ENCODE results near the gene FPR2. TPM values are rescaled to one million over a fixed set of nuclear protein-coding genes. Genes with fewer than 3 reads are reported as not detected.

FPR2 gene
- total and polyA plus RNA-seq, 4 donors, result 0.79 to 234 (median 28.8) TPM

DNA sequence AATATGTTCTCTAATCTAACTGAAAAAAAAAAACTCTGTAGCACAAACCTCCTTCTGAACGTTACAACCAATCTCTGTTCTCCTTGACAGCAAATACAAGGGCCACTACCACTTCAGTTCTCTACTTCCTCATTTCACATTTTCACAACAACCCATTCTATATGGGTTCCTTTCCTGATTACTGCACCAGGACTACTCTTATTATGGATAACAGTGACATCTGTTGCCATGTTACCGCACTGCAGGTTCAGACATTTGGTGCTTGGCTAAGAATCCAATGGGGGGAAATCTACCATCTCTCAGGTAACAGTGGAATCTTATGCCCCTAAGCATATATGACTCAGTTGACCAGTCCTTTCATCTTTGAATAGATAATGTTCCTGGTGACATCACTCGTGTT is 22.4 kb downstream of the FPR2 start:
- H3K27ac ChIP-seq (ENCODE audit: low read depth in 1 of 2, low read length in 1 of 2), result no peak overlapping the region
- no peak for ATAC-seq (ENCODE audit: insufficient read depth, low FRiP score)
- TF ChIP-seq, protein P1, sequence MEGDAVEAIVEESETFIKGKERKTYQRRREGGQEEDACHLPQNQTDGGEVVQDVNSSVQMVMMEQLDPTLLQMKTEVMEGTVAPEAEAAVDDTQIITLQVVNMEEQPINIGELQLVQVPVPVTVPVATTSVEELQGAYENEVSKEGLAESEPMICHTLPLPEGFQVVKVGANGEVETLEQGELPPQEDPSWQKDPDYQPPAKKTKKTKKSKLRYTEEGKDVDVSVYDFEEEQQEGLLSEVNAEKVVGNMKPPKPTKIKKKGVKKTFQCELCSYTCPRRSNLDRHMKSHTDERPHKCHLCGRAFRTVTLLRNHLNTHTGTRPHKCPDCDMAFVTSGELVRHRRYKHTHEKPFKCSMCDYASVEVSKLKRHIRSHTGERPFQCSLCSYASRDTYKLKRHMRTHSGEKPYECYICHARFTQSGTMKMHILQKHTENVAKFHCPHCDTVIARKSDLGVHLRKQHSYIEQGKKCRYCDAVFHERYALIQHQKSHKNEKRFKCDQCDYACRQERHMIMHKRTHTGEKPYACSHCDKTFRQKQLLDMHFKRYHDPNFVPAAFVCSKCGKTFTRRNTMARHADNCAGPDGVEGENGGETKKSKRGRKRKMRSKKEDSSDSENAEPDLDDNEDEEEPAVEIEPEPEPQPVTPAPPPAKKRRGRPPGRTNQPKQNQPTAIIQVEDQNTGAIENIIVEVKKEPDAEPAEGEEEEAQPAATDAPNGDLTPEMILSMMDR (IDR thresholded peaks at IDR 0.05; ENCODE audit: control extremely low read depth, extremely low read depth), result no peak
- H3K27me3 ChIP-seq (ENCODE audit: control insufficient read depth in 3 of 3, insufficient read depth in 3 of 3, low read length in 2 of 3), result peaks cover 0 to 13% (median 0%) of the 10 kb centered on the region in 3 donors
- H3K4me1 ChIP-seq (ENCODE audit: control insufficient read depth in 5 of 5, insufficient read depth in 5 of 5, low read length in 5 of 5), result peaks cover 0 to 11% (median 0%) of the 10 kb centered on the region in 5 donors
- H3K36me3 ChIP-seq (ENCODE audit: control insufficient read depth in 4 of 4, insufficient read depth in 4 of 4, low read length in 4 of 4), result no peaks in the 10 kb centered on the region
- no peak for DNase-seq
- no peak overlapping the region for H3K4me3 ChIP-seq
- WGBS, 2 donors, result 20 to 27% methylated on average over 3 of the region's 3 CpGs
- peaks cover 0 to 2% (median 0%) of the 10 kb centered on the region in 4 donors for H3K9me3 ChIP-seq (ENCODE audit: control insufficient read depth in 4 of 4, insufficient read depth in 3 of 4, low read length in 3 of 4)
- no peak overlapping the region for H3K9ac ChIP-seq (ENCODE audit: insufficient read depth in 1 of 2, low read length in 2 of 2)

DNA sequence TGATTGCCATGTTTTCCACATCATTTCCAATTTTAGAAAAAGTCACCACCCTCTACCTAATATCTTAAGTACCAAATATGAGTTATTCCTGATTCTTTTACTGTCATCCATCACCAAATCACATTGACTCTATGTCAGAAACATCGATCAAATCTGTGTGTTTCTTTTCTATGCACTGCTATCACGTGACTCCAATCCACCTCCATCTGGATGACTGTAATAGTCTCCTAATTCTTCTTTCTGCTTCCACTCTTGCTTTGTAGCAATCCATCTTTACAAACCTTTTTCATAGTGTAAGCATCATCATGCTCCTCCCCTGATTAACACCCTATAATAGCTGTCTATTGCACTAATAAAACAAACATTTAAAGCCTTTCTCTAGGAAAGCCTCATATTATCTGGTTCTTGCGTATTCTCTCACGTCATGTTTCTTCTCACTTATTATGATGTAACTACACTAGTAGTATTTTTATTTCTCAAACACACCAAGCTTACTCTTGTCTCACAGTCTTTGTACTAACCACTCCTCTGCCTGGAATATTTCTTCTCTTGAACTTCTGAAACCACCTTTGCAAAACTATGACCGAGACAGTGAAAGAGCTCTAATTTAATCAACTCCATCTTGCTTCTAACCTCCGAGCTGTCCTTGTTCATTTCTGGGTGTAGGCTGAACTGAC is 23.3 kb downstream of the FPR2 start:
- peak overlapping the region in 1 of 2 donors; percentile 2 for H3K27ac ChIP-seq (ENCODE audit: low read depth in 1 of 2, low read length in 1 of 2)
- H3K36me3 ChIP-seq (ENCODE audit: control insufficient read depth in 4 of 4, insufficient read depth in 4 of 4, low read length in 4 of 4), result no peaks in the 10 kb centered on the region
- H3K27me3 ChIP-seq (ENCODE audit: control insufficient read depth in 3 of 3, insufficient read depth in 3 of 3, low read length in 2 of 3), result peaks cover 0 to 12% (median 0%) of the 10 kb centered on the region in 3 donors
- no peak overlapping the region for H3K9ac ChIP-seq (ENCODE audit: insufficient read depth in 1 of 2, low read length in 2 of 2)
- 65 to 75% methylated on average over 6 of the region's 6 CpGs for WGBS, 2 donors
- DNase-seq (no peak), ATAC-seq (ENCODE audit: insufficient read depth, low FRiP score) (no peak)
- peaks cover 0 to 2% (median 0%) of the 10 kb centered on the region in 4 donors for H3K9me3 ChIP-seq (ENCODE audit: control insufficient read depth in 4 of 4, insufficient read depth in 3 of 4, low read length in 3 of 4)
- TF ChIP-seq, protein P1 (IDR thresholded peaks at IDR 0.05; ENCODE audit: control extremely low read depth, extremely low read depth), result no peak
- H3K4me3 ChIP-seq, result no peak overlapping the region
- H3K4me1 ChIP-seq (ENCODE audit: control insufficient read depth in 5 of 5, insufficient read depth in 5 of 5, low read length in 5 of 5), result peaks cover 0 to 11% (median 0%) of the 10 kb centered on the region in 5 donors

DNA sequence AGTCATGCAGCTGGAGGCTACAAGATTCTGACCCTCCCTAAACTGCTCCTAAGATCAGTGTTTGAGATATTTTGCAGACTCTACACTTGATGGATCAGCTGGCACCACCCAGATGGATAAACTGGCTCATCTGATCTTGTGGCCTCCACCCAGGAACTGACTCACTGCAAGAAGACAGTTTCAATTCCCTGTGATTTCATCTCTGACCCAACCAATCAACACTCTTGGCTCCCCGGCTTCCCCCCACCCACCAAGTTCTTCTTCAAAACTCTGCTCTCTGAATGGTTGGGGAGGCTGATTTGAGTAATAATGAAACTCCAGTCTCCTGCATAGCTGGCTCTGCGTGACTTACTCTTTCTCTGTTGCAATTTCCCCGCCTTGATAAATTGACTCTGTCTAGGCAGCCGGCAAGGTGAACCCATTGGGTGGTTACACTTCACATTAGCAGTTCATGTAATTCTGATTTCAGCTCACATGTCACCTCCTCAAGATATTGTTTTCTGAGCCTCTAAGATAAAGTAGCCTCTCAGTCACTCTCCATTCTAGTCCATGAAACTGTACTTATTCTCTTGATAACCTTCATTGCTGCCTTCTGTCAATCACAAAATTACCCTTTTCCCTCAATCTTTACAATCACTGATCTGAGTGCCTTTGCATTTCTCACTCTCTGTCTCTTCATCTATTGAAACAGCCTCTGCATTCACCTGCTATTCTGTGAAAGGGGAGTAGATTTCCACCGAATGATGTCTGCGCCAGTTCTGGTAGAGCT is 24.1 kb downstream of the FPR2 start:
- Histone ChIP-seq H3K36me3 (ENCODE audit: control insufficient read depth in 4 of 4, insufficient read depth in 4 of 4, low read length in 4 of 4) (no peaks in the 10 kb centered on the region), H3K9ac (ENCODE audit: insufficient read depth in 1 of 2, low read length in 2 of 2) (no peak overlapping the region), H3K4me1 (ENCODE audit: control insufficient read depth in 5 of 5, insufficient read depth in 5 of 5, low read length in 5 of 5) (peaks cover 0 to 11% (median 0%) of the 10 kb centered on the region in 5 donors), H3K9me3 (ENCODE audit: control insufficient read depth in 4 of 4, insufficient read depth in 3 of 4, low read length in 3 of 4) (peaks cover 0 to 7% (median 0%) of the 10 kb centered on the region in 4 donors), H3K27ac (ENCODE audit: low read depth in 1 of 2, low read length in 1 of 2) (peak overlapping the region in 1 of 2 donors; percentile 56), H3K4me3 (no peak overlapping the region), H3K27me3 (ENCODE audit: control insufficient read depth in 3 of 3, insufficient read depth in 3 of 3, low read length in 2 of 3) (peaks cover 0 to 8% (median 0%) of the 10 kb centered on the region in 3 donors)
- WGBS, 2 donors, result 63 to 68% methylated on average over 6 of the region's 6 CpGs
- DNase-seq, result peak in 1 of 3 donors; percentile 19
- peak; percentile 75 for ATAC-seq (ENCODE audit: insufficient read depth, low FRiP score)
- TF ChIP-seq, protein P1 (IDR thresholded peaks at IDR 0.05; ENCODE audit: control extremely low read depth, extremely low read depth), result no peak
